Heart left ventricle (tissue), 16 donors: ENCODE data around the gene NAB2. TPM values are rescaled to one million over a fixed set of nuclear protein-coding genes. Genes with fewer than 3 reads are reported as not detected.

ENCODE experiments used
- ATAC-seq, 4 donors: fragments of 200-7000 bp; cut with Tn5 transposase; one replicate each; pipeline ENCODE4 v1.9.1; 2020 to 2022; ENCODE audit warnings: moderate library complexity in 4 of 4, mild to moderate bottlenecking in 3 of 4, moderate number of reproducible peaks in 1 of 4
- DNase-seq, 5 donors: peaks; one replicate each; pipeline ENCODE4 v3.0.0-alpha.2; 2020
- H3K27ac ChIP-seq, 12 donors: fragments of 200-600 bp; sonication (generic) in 4 of 12; one replicate each; pipeline versions ENCODE4 v1.5.0 to v1.8.0; 2016 to 2022; ENCODE audit warnings: mild to moderate bottlenecking in 2 of 12
- H3K27me3 ChIP-seq, 9 donors: fragments of 200-600 bp; sonication (generic) in 2 of 9; one replicate each; pipeline versions ENCODE4 v1.5.1 to v1.8.0; 2016 to 2022; ENCODE audit warnings: mild to moderate bottlenecking in 3 of 9
- H3K36me3 ChIP-seq, 9 donors: fragments of 200-600 bp; sonication (generic) in 2 of 9; one replicate each; pipeline versions ENCODE4 v1.5.0 to v1.8.0; 2018 to 2022; ENCODE audit warnings: mild to moderate bottlenecking in 2 of 9
- H3K4me1 ChIP-seq, 12 donors: fragments of 200-600 bp; sonication (generic) in 4 of 12; one replicate each; pipeline versions ENCODE4 v1.5.0 to v1.8.0; 2016 to 2022; ENCODE audit warnings: mild to moderate bottlenecking in 3 of 12
- H3K4me3 ChIP-seq, 12 donors: fragments of 200-600 bp; sonication (generic) in 4 of 12; one replicate each; pipeline versions ENCODE4 v1.5.0 to v1.8.0; 2017 to 2022; ENCODE audit warnings: mild to moderate bottlenecking in 9 of 12, moderate library complexity in 4 of 12
- H3K9me3 ChIP-seq, 12 donors: fragments of 200-600 bp; sonication (generic) in 4 of 12; one replicate each; pipeline versions ENCODE4 v1.5.0 to v1.8.0; 2016 to 2022; ENCODE audit warnings: mild to moderate bottlenecking in 1 of 12
- CTCF ChIP-seq, 12 donors: fragments of 200-600 bp; sonication (generic) in 4 of 12; IDR thresholded peaks; one replicate each; pipeline versions ENCODE4 v1.5.0 to v1.8.0; 2018 to 2022; ENCODE audit warnings: antibody characterized with exemption in 12 of 12, mild to moderate bottlenecking in 5 of 12
- POLR2A ChIP-seq, 2 donors: fragments of 450-650 bp; IDR thresholded peaks; one replicate each; pipeline ENCODE4 v1.6.1; 2017; ENCODE audit warnings: antibody characterized with exemption in 2 of 2, mild to moderate bottlenecking in 2 of 2, moderate library complexity in 2 of 2
- WGBS, 4 donors: extraction: QIAGEN DNeasy Blood & Tissue Kit in 2 of 4; methylation state at CpG; one replicate each; pipeline versions ENCODE4 v1.1.5 to v1.1.7; 2013 to 2018; 5-methylcytosine and 5-hydroxymethylcytosine counted together
- intact Hi-C, 10 donors: fragments of 100-400 bp; cut with DNase I; formaldehyde crosslinking; loops; one replicate each; pipeline versions ENCODE4 v1.11.1 to v1.14.2; 2022
- polyA plus RNA-seq, 2 donors: library from polyadenylated mRNA; stranded (reverse); fragments of 200-250 nt; gene quantifications; one replicate each; pipeline ENCODE4 v1.2.3, GENCODE V29; 2013
- total RNA-seq, 9 donors: library from RNA; depleted of rRNA in 2 of 9; stranded (reverse); fragments of >200 nt in 2 of 9; fragmentation: NEBNext Ultra II Directional in 3 of 9; extraction: Animal tissue kit (Norgen Biotek cat#: 25700) in 3 of 9; gene quantifications; one replicate each; pipeline versions ENCODE4 v1.1.0 to v1.2.4, GENCODE V29; 2016 to 2023
- donor health status: ischemic (EF 13 %, LVEDD 7.1; RV severe dilation, severe dysfunction).
- donor health status: healthy with polysubstance abuse.
- donor health status: DM: no; HTN: yes; CAD: no.
- donor health status: DM: no; HTN: no; CAD: no.
- donor health status: ischemic (EF 25% LVEDD 6.9; RV normal size, moderate dysfunction).
- donor health status: ischemic (EF 25% LVEDD 5.7; RV mildly dilated, moderate dysfunction).
- donor health status: healthy.
- donor health status: DM: yes; HTN: yes; CAD: no.
- donor health status: ischemic (EF 35%, LVEDD 5.7; RV mildly dilated, moderate dysfunction).
- donor health status: nonischemic (EF 11% LVEDD 7.7; RV severe dilation, severe dysfunction).
- donor health status: DM: yes; HTN: yes; CAD: no.
- donor health status: PGD.
- donor health status: ischemic (EF 29% LVEDD 5.4; RV normal size, mild dysfunction).
- donor health status: nonischemic (EF 23%, LVEDD 6.1; RV moderate dilation, normal function).

NAB2 gene
- total and polyA plus RNA-seq, 11 donors: 8.7 to 30.1 (median 11.8) TPM

GRCh38 chr12:57128519-57129247 lies 39.8 kb downstream of the NAB2 start:
- H3K27ac ChIP-seq: peak overlapping the region; percentile 92 to 100 (median 98)
- H3K36me3 ChIP-seq: peaks cover 0 to 10% (median 0%) of the 10 kb centered on the region in 9 donors
- intact Hi-C loops: loop anchor here in 2 of 10 donors (2.0 to 5.0 kb wide), 2 partner anchors 46 to 109 kb away; a partner anchor contains a TSS
- peaks cover 6 to 56% (median 43%) of the 10 kb centered on the region in 12 donors for H3K4me1 ChIP-seq
- no peaks in the 10 kb centered on the region for H3K27me3 ChIP-seq
- H3K9me3 ChIP-seq: no peaks in the 10 kb centered on the region
- ATAC-seq (no peak), DNase-seq (no peak)
- TF ChIP-seq POLR2A (IDR thresholded peaks at IDR 0.05): no peak
- no peak for TF ChIP-seq CTCF (IDR thresholded peaks at IDR 0.05)
- H3K4me3 ChIP-seq: peak overlapping the region; percentile 68 to 94 (median 79)
- WGBS, 4 donors: 2 to 8% (median 6%) methylated on average over 22 to 35 of the region's 35 CpGs

- peak overlapping the region; percentile 92 to 100 (median 98) for H3K27ac ChIP-seq
- no peaks in the 10 kb centered on the region for H3K27me3 ChIP-seq
- no peak for ATAC-seq
- peaks cover 0 to 10% (median 0%) of the 10 kb centered on the region in 9 donors for H3K36me3 ChIP-seq
- peak overlapping the region; percentile 68 to 94 (median 79) for H3K4me3 ChIP-seq
- 22 to 36% (median 31%) methylated on average over 10 to 12 of the region's 12 CpGs for WGBS, 4 donors
- TF ChIP-seq CTCF (IDR thresholded peaks at IDR 0.05): no peak
- TF ChIP-seq POLR2A (IDR thresholded peaks at IDR 0.05): no peak
- intact Hi-C loops: loop anchor here in 2 of 10 donors (2.0 to 5.0 kb wide), 2 partner anchors 45 to 108 kb away; a partner anchor contains a TSS
- H3K4me1 ChIP-seq: peaks cover 6 to 63% (median 47%) of the 10 kb centered on the region in 12 donors
- H3K9me3 ChIP-seq: no peaks in the 10 kb centered on the region
- peak in 1 of 5 donors; percentile 42 for DNase-seq
These were observed 40.5 kb downstream of the NAB2 start for GRCh38 chr12:57129321-57129842.

- Histone ChIP-seq H3K4me1 (peaks cover 10 to 68% (median 52%) of the 10 kb centered on the region in 12 donors), H3K9me3 (no peaks in the 10 kb centered on the region), H3K36me3 (peaks cover 0 to 10% (median 0%) of the 10 kb centered on the region in 9 donors), H3K27ac (peak overlapping the region in 11 of 12 donors; percentile 92 to 100 (median 98)), H3K4me3 (peak overlapping the region; percentile 68 to 94 (median 79)), H3K27me3 (no peaks in the 10 kb centered on the region)
- peak in 2 of 5 donors; percentile 56 to 57 for DNase-seq
- TF ChIP-seq CTCF (IDR thresholded peaks at IDR 0.05) (no peak), POLR2A (IDR thresholded peaks at IDR 0.05) (peak in 1 of 2 donors; percentile 11)
- peak in 2 of 4 donors; percentile 14 to 25 for ATAC-seq
- intact Hi-C loops: loop anchor here in 2 of 10 donors (2.0 to 5.0 kb wide), 2 partner anchors 45 to 107 kb away; a partner anchor contains a TSS
These were observed 41.0 kb downstream of the NAB2 start for GRCh38 chr12:57129889-57130288.

- peaks cover 0 to 10% (median 0%) of the 10 kb centered on the region in 9 donors for H3K36me3 ChIP-seq
- DNase-seq (no peak), ATAC-seq (no peak)
- WGBS, 4 donors: 74 to 86% (median 77%) methylated on average over 2 of the region's 2 CpGs
- peaks cover 17 to 79% (median 62%) of the 10 kb centered on the region in 12 donors for H3K4me1 ChIP-seq
- no peaks in the 10 kb centered on the region for H3K9me3 ChIP-seq
- no peak for TF ChIP-seq CTCF (IDR thresholded peaks at IDR 0.05)
- no peak for TF ChIP-seq POLR2A (IDR thresholded peaks at IDR 0.05)
- H3K27me3 ChIP-seq: no peaks in the 10 kb centered on the region
- peak overlapping the region in 11 of 12 donors; percentile 20 to 100 (median 97) for H3K27ac ChIP-seq
- intact Hi-C loops: no loop called here
- peak overlapping the region in 10 of 12 donors; percentile 69 to 94 (median 81) for H3K4me3 ChIP-seq
These were observed 42.0 kb downstream of the NAB2 start for GRCh38 chr12:57130941-57131340.
